ENCODE results near the gene CACNA2D1.

The CACNA2D1 gene

GRCh38 chr7:82284936-82285519 lies 158.5 kb downstream of the CACNA2D1 start:
- DNase-seq (ENCODE audit: low read depth) = no peak

DNA sequence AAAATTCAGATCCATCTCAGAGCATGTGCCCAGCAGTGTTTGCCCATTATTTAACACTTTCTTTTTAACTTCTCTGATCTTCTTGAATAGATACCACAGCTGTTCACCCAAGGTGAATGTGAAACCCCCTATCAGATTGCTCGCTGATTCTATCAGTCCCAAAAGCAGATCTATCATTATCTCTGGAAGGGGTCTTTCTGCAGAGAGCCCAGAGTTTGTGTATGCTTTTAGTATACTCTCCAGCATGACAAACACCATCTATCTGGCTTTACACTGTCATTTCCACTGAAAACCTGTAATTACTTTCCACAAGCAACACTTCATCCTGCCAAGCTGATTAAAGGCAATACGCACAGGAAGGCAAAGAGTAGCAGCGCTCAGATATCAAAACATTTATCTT lies 168.2 kb downstream of the CACNA2D1 start:
- DNase-seq (ENCODE audit: low read depth) = no peak

GRCh38 chr7:82274681-82275080 lies 168.9 kb downstream of the CACNA2D1 start:
- no peak for DNase-seq (ENCODE audit: low read depth)

DNA sequence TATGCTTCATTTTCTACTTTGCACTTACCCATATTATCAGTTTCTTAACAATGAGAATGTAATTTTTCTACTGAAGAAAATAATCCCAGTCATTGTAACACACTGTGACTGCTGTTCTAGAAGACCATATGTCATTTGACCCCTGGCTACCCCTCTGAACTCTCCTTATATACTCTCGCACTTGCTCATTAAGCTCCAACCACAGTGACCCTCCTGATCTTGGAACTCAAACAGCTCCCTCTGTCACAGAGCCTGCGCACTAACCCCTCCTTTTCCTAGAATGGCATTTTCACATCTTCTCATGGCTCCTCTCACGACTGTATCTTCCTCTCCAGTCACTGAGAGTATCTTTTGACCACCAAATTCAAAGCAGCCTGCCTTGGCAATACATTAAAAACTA lies 169.7 kb downstream of the CACNA2D1 start:
- no peak for DNase-seq (ENCODE audit: low read depth)

DNA sequence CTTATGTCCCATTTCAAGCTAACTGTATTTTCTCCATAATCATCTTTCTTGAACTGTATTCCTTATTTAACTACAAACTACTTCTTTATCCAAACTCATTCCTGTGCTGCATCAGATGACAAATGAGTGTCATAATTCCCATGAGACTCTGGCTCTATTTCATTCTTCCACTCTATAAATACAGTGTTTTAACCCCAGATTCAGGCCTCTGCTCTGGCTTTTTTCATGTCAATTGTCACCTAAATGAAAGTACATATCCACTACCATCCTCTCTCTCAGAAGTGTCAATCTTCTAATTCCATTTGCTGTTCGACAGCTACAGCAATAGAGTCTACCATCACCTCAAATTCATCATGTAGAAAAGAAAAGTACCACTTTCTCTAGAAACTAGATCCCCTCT lies 172.7 kb downstream of the CACNA2D1 start:
- no peak for DNase-seq (ENCODE audit: low read depth)

DNA sequence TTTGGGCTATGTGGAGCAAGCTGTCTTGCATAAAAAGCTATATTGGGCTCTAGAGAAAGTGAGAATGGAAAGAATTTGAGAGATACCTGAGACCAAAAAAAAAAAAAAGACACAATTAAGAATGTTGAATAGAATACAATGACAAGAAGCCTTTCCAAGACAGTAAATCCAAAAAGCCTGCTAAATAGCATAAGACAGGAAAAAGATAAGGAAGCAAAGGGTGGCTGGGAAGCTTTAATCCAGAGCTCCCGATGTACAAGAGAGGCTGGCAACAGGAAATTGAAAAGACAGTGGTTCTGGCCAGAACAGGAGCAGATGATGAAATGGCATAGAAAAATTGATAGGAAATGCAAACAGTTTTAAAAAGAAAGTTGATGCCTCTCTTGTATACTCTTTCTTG lies 174.9 kb downstream of the CACNA2D1 start:
- DNase-seq (ENCODE audit: low read depth) = no peak

DNA sequence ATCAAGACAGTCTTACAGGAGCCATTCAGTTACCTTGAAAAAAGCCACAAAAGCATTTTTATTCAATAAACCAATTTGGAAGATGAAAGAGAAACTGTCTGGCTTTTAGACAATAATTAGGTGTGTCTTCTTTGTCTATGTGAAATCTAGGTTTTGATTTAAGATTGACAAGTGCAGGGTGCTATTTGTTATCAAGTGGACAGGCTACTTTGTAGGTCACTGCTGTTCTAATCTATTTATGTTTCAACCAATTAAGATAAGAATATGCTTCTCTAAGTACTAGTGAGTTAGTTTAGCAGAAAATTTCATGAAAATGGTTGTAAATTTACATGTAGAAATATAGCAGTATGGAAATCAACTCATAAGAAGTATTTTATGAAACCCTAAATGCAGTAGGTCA lies 177.5 kb downstream of the CACNA2D1 start:
- no peak for DNase-seq (ENCODE audit: low read depth)

GRCh38 chr7:82264783-82265305 lies 178.7 kb downstream of the CACNA2D1 start:
- no peak for DNase-seq (ENCODE audit: low read depth)

- DNase-seq (ENCODE audit: low read depth) = no peak
These were observed 179.4 kb downstream of the CACNA2D1 start for GRCh38 chr7:82263920-82264782.

GRCh38 chr7:82258181-82258580 lies 185.4 kb downstream of the CACNA2D1 start:
- no peak for DNase-seq (ENCODE audit: low read depth)

DNA sequence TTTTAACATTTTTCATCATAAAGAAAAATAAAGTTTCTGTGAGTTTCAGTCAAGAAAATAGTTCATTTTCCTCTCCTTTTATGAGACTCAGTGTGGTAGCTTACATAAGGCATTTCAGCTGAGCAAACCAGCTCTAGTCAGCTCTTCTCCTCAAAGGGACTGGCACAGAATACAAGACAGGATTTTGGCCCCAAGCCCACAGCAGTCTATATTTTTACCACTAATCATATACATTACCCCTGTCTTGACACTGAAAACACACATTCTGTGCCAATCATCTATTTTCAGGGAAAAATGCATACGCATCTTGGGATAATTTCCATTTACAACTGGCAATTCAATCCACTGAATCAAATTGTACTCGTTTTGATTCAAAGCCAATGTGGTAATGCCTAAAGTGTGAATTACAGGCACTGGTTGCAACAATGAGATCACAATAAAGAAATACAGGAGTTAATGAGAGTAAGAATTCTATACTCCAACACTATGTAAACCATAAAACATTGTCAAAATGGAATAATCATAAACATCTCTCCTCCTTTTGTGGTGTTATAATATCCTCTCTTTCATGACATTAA lies 186.4 kb downstream of the CACNA2D1 start:
- DNase-seq (ENCODE audit: low read depth) = no peak

DNA sequence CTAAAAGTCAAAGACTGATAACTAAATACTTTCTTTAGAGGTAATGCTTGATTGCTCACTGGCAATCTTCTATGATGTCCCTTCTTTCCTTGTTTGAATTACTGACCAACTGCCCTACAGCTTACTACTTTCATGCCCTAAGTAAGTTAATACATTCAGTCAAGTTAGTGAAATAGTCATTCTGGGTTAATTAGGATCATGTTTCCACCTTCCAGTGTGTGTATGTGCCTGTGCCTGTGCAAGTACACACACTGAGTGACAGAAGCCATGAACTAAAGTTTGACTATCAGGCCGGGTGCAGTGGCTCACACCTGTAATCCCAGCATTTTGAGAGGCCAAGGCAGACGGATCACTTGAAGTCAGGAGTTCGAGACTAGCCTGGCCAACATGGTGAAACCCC lies 187.9 kb downstream of the CACNA2D1 start:
- no peak for DNase-seq (ENCODE audit: low read depth)

DNA sequence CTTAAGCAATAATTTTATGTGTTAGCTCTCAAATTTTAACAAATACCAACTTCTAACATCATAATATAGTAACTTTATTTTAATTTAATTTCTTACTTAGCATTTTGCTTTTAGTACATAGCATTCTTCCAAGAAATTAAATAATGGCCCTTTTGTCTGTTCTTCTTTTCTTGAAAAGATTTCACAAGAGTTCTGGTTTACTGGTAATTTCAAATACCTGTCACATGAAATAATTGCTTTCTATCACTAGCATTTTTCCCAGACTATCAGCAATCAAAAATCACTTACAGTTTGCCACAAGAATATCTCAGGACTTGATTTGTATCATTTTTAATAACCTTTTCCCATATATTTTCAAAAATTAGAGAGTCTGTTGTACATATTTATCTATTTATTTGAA lies 193.0 kb downstream of the CACNA2D1 start:
- DNase-seq (ENCODE audit: low read depth) = no peak

DNA sequence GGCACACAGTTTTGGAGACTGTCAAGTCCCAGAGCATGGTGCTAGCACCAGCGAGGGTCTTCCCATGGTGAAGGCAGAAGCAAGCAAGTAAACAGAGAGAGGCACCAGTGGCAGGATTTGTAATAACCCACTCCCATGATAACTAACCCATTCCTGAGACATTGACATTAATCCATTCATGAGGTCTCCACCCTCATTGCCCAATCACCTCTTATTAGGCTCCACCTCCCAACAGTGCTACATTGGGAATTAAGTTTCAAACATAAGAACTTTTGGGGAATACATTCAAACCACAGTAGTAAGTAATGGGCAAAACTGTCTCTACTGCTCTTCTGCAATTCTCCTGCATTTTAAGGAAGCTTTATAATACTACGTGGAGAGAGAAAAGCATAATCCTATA lies 193.6 kb downstream of the CACNA2D1 start:
- DNase-seq (ENCODE audit: low read depth) = no peak

- no peak for DNase-seq (ENCODE audit: low read depth)
These were observed 195.7 kb downstream of the CACNA2D1 start for GRCh38 chr7:82247814-82248433.

DNA sequence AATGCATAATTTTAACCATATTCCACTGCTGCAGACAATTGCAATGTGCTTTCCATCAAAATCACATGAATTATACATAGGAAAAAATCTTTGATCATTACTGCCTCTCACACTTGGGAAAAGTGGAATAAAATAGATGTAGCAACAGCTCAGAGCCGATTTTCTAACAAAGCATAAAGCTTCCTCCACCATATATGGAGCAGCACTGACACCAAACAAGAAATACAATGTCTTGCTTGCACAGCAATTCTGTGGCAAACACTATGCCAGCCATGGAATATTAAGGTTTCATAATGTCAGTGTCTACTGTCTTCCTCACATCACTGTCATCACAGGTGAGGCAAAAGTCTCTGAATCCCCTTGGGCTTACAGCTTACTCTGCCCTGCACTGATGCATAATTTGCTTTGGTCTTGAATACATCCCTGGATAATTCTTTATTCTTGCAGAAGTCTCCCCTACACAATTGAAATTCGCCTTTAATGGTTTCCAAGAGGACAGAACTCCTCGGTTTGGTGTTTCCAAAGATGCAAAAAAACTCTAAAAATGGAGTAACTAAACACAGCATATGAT lies 198.5 kb downstream of the CACNA2D1 start:
- no peak for DNase-seq (ENCODE audit: low read depth)

DNA sequence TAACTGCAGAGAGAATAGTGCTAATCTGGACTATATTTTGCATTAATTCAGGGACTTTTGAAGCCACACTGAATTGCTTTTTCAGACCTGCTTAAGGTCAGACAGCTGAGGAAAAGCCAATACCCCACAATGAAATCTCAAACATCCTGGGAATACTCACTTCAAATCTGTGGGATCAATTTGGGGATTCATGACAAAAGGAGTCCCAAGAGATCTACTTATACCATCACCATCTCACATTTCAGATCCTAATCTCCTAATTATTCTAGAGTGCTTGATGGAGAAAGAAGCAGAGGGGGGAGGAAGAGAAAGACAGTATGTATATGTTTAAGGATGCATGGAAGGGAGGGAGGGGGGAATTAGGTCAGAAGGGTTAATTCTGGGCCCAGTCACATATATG lies 202.2 kb downstream of the CACNA2D1 start:
- no peak for DNase-seq (ENCODE audit: low read depth)

- no peak for DNase-seq (ENCODE audit: low read depth)
These were observed 207.9 kb downstream of the CACNA2D1 start for GRCh38 chr7:82235713-82236112.

DNA sequence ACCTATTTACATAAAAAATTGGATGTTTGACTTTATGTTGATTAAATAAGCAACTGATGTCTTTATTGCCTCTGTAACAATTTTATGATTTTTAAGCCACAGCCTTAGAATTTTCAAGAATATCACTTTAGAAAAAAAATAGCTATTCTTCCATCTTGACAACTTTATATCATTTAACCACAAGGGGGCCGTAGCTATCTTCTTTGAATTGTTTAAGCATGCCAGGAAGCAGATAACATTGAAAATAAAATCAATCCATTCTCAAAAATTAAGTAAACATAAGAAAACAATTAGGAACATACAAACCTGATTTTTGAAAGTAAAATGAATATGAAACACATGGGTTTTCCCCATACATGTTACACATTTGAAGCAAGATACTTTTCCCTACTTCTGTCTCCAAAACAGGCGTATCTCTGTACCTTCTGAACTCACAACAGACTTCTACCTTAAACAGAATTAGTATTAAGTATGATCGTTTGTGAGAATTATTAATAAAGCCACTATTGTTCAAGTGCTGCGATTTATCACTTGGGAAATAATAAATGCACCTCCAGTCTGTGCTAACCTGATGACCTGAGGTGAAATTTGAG lies 209.0 kb downstream of the CACNA2D1 start:
- DNase-seq (ENCODE audit: low read depth) = peak; percentile 17

DNA sequence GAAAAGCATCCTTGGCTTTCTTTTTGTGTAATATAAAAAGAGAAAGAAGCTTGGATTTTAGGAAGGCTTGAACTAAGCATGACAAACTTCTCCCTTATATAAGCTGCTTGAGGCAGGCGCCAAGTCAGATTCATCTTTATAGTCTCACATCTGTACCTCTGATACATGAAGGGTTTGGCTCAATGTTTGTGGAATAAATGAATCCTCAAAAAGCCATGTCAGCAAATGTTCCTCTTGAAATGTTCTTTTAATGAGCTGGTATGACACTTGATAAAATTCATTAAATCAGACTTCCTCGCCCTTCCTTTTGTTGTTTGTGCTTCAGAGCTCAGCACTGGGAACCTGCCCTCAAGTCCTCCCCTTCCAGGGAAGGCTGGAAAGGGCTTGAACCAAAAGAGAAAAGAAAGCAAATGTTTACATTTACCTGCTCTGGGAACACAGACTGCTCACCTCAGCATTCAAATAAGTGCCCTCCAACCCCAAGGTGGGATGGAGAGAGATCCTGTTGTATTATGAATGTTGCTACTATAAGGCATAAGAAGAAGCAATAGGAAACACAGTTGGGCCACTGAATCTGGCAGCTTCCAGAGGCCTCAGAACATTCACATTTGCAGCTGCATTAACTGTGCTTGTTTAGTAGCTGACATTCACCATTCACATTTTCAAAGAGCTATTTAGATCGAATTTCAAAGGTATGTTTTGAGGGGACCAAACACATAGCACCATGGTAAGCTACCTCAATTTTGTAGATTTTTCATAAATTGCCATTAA lies 212.6 kb downstream of the CACNA2D1 start:
- DNase-seq (ENCODE audit: low read depth) = no peak

GRCh38 chr7:82229164-82229563 lies 214.4 kb downstream of the CACNA2D1 start:
- DNase-seq (ENCODE audit: low read depth) = no peak

Measured in GM04504 (cell line).